Myocyte (in vitro differentiated cells): ENCODE results near the gene RAB5A. TPM values are rescaled to one million over a fixed set of nuclear protein-coding genes. Genes with fewer than 3 reads are reported as not detected.
"Not testable (repeated sequence)": the region's sequence is repeated elsewhere in the genome, so short reads cannot be mapped to it uniquely, and the experiment has no call there.

ENCODE experiments used
- DNase-seq: peaks from one replicate; pipeline ENCODE4 v3.0.0-alpha.2; 2012; ENCODE audit warnings: low read depth
- total RNA-seq: library from RNA; depleted of rRNA; stranded (reverse); fragments of >200 nt; gene quantifications from 2 replicates; pipeline ENCODE4 v1.2.3, GENCODE V29; 2014

RAB5A gene
- total RNA-seq, 1 donor from 2014 or later = 58.5 TPM

- no peak for DNase-seq
Measured at GRCh38 chr3:20023623-20024405, 76.9 kb downstream of the RAB5A start.

- DNase-seq = no peak
Measured at GRCh38 chr3:20027136-20027535, 80.2 kb downstream of the RAB5A start.

GRCh38 chr3:20028905-20029331 lies 82.0 kb downstream of the RAB5A start:
- no peak for DNase-seq

- DNase-seq = not testable (repeated sequence)
Measured at GRCh38 chr3:20031939-20032338, 85.0 kb downstream of the RAB5A start.

Other genes starting within 250 kb of the RAB5A start
- 1.1 TPM in 1 of 2 replicates, not detected in the other for gene EFHB, start 12.9 kb upstream of the RAB5A start, total RNA-seq
- not detected in 2 replicates for gene PP2D1, start 65.2 kb downstream of the RAB5A start, total RNA-seq
- 25.3 and 26.6 TPM in 2 replicates for gene KAT2B, start 93.3 kb downstream of the RAB5A start, total RNA-seq
- 0.05 and 0.51 TPM in 2 replicates for gene SGO1, start 239.1 kb downstream of the RAB5A start, total RNA-seq